ENCODE results near the gene PTPRT.

The PTPRT gene

DNA sequence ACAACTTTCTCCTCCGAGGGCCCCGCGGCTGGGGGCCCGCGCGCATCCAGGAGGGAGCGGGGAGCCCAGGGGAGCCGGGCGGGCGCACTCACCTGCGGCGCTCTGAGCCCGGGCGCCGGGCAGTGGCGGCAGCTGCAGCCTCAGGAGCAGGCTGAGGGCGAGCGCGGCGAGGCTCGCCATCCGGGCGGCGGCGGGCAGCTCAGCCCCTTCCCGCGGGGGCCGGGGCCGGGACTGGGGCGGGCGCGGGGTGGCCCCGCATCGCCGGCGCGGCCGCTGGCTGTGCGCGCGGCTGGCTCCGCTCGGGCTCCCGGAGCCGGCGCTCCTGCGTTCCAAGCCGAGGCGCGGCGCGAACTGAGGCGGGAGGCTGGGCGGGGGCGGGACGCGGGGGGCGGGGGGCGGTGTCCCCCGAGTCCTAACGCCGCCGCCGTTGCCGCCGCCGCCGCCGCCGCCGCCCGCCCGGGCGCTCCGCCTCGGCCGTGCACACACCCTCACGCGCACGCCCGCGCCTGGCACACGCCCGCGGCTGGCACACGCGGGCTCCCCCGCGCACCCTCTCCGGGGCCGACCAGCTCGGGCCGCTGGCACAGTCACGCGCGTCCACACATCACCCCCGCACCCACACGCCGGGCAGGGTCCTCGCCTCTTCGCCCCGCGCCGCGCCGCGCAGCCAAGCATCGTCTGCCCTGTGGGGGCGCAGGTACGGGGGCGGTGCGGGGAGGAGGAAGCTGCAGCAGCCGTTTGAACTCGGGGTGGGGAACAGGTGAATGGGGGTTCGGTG lies at the start of gene PTPRT:
PTPRT (minus strand) TSS at position 353 of the 778 bp plus-strand sequence; CDS start at position 180, 173 bp downstream.
- no peak within 1 kb of the TSS for H3K9ac ChIP-seq (ENCODE audit: low read depth in 1 of 2, low read length in 2 of 2)
- peaks cover 10% of the 10 kb centered on the region in 2 donors for H3K27me3 ChIP-seq (ENCODE audit: control insufficient read depth in 2 of 2, insufficient read depth in 2 of 2, low read length in 2 of 2)
- H3K9me3 ChIP-seq (ENCODE audit: control insufficient read depth in 2 of 2, low read length in 2 of 2), result no peaks in the 10 kb centered on the region
- H3K36me3 ChIP-seq (ENCODE audit: control insufficient read depth in 2 of 2, insufficient read depth in 2 of 2, low read length in 2 of 2), result no peaks in the 10 kb centered on the region
- no peak within 1 kb of the TSS for H3K27ac ChIP-seq (ENCODE audit: low read depth in 2 of 2, low read length in 2 of 2)
- H3K4me1 ChIP-seq (ENCODE audit: control insufficient read depth in 2 of 2, insufficient read depth in 2 of 2, low read length in 2 of 2), result no peaks in the 10 kb centered on the region
- H3K4me3 ChIP-seq (ENCODE audit: low read length in 2 of 2), result no peak within 1 kb of the TSS

DNA sequence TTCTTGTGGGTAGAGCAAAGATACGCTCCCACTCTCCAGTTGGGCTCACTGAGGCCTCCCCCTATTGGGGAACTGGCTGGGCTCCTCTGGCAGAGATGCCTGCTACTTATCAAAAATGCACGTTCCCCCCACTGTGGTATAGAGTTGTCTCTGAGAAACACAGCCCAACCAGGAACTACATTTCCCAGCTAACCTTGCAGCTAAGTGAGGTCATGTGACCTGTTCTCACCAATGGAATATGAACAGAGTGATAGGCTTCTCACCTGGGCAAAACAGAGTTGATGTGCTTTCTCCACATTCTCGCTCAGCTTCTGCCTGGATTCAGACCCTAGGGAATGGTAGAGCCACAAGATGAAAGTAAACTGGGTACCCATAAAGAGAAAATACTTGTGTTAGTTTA lies 49.1 kb upstream of the PTPRT start:
- Histone ChIP-seq H3K27me3 (ENCODE audit: control insufficient read depth in 2 of 2, insufficient read depth in 2 of 2, low read length in 2 of 2) (no peaks in the 10 kb centered on the region), H3K9ac (ENCODE audit: low read depth in 1 of 2, low read length in 2 of 2) (no peak overlapping the region), H3K4me3 (ENCODE audit: low read length in 2 of 2) (no peak overlapping the region), H3K36me3 (ENCODE audit: control insufficient read depth in 2 of 2, insufficient read depth in 2 of 2, low read length in 2 of 2) (no peaks in the 10 kb centered on the region), H3K9me3 (ENCODE audit: control insufficient read depth in 2 of 2, low read length in 2 of 2) (no peaks in the 10 kb centered on the region), H3K4me1 (ENCODE audit: control insufficient read depth in 2 of 2, insufficient read depth in 2 of 2, low read length in 2 of 2) (no peaks in the 10 kb centered on the region), H3K27ac (ENCODE audit: low read depth in 2 of 2, low read length in 2 of 2) (no peak overlapping the region)

DNA sequence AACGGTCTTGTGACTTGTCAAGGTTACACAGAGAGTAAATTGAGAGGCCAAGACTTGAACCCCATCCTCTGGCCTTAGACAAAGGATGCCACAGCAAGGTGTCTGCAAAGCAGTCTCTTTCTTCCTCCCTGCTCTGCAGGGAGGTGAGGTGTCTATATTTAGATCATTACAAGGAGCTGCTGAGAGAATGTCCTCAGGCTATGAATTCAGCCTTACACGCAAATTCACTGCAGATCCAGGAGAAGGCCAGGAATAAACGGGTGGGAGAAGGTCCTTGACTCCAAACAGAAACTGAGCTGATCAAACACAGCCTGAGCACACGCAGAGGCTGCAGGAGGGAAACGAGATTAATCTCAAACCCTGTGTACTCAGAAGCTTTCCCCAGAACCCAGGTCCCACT lies 48.6 kb upstream of the PTPRT start:
- Histone ChIP-seq H3K9me3 (ENCODE audit: control insufficient read depth in 2 of 2, low read length in 2 of 2) (no peaks in the 10 kb centered on the region), H3K4me3 (ENCODE audit: low read length in 2 of 2) (no peak overlapping the region), H3K27ac (ENCODE audit: low read depth in 2 of 2, low read length in 2 of 2) (no peak overlapping the region), H3K9ac (ENCODE audit: low read depth in 1 of 2, low read length in 2 of 2) (no peak overlapping the region), H3K27me3 (ENCODE audit: control insufficient read depth in 2 of 2, insufficient read depth in 2 of 2, low read length in 2 of 2) (no peaks in the 10 kb centered on the region), H3K36me3 (ENCODE audit: control insufficient read depth in 2 of 2, insufficient read depth in 2 of 2, low read length in 2 of 2) (no peaks in the 10 kb centered on the region), H3K4me1 (ENCODE audit: control insufficient read depth in 2 of 2, insufficient read depth in 2 of 2, low read length in 2 of 2) (no peaks in the 10 kb centered on the region)

DNA sequence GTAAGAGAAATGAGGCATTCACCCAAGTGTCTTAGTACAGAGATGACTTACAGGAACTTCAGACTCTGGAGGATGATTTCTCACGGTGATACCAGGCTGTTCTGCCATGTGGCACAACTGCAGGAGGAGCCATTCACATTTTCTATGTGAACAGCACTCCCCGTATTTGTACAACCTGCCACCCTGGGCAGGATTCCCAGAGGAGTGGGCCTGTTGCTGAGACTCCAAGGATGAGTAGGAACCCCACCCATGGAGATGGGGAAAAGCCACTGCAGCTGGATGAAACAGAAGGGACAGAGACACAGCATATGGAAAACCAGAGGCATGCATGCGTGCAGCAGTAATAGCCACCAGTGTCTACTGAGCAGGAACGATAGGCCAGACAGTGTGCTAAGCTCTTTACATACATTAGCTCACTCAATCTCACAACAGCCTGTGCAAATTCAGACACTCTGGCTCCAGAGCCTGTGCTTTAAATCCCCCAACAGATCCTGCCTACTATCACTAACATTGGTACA lies 48.0 kb upstream of the PTPRT start:
- Histone ChIP-seq H3K36me3 (ENCODE audit: control insufficient read depth in 2 of 2, insufficient read depth in 2 of 2, low read length in 2 of 2) (no peaks in the 10 kb centered on the region), H3K27ac (ENCODE audit: low read depth in 2 of 2, low read length in 2 of 2) (no peak overlapping the region), H3K27me3 (ENCODE audit: control insufficient read depth in 2 of 2, insufficient read depth in 2 of 2, low read length in 2 of 2) (no peaks in the 10 kb centered on the region), H3K4me1 (ENCODE audit: control insufficient read depth in 2 of 2, insufficient read depth in 2 of 2, low read length in 2 of 2) (no peaks in the 10 kb centered on the region), H3K4me3 (ENCODE audit: low read length in 2 of 2) (no peak overlapping the region), H3K9me3 (ENCODE audit: control insufficient read depth in 2 of 2, low read length in 2 of 2) (no peaks in the 10 kb centered on the region), H3K9ac (ENCODE audit: low read depth in 1 of 2, low read length in 2 of 2) (no peak overlapping the region)

DNA sequence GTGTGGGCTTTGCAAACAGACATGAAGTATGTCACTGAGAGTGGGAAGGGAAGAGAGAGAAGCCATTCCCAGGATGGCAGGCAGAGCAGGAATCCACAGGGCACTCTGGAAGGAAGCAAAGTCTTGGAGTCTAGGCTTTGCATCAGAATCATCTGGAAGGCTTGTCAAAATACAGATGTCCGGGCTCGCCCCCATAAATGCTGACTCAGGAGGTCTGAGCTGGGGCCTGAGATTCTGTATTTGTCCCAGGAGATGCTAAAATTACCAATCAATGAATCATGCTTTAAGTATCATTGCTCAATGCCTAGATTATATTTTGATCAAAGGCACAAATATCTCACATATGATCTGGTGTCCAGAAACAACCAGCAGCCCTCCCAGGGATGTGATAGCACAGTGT lies 46.3 kb upstream of the PTPRT start:
- no peaks in the 10 kb centered on the region for H3K4me1 ChIP-seq (ENCODE audit: control insufficient read depth in 2 of 2, insufficient read depth in 2 of 2, low read length in 2 of 2)
- no peak overlapping the region for H3K9ac ChIP-seq (ENCODE audit: low read depth in 1 of 2, low read length in 2 of 2)
- H3K36me3 ChIP-seq (ENCODE audit: control insufficient read depth in 2 of 2, insufficient read depth in 2 of 2, low read length in 2 of 2), result no peaks in the 10 kb centered on the region
- H3K4me3 ChIP-seq (ENCODE audit: low read length in 2 of 2), result no peak overlapping the region
- no peak overlapping the region for H3K27ac ChIP-seq (ENCODE audit: low read depth in 2 of 2, low read length in 2 of 2)
- no peaks in the 10 kb centered on the region for H3K27me3 ChIP-seq (ENCODE audit: control insufficient read depth in 2 of 2, insufficient read depth in 2 of 2, low read length in 2 of 2)
- no peaks in the 10 kb centered on the region for H3K9me3 ChIP-seq (ENCODE audit: control insufficient read depth in 2 of 2, low read length in 2 of 2)

DNA sequence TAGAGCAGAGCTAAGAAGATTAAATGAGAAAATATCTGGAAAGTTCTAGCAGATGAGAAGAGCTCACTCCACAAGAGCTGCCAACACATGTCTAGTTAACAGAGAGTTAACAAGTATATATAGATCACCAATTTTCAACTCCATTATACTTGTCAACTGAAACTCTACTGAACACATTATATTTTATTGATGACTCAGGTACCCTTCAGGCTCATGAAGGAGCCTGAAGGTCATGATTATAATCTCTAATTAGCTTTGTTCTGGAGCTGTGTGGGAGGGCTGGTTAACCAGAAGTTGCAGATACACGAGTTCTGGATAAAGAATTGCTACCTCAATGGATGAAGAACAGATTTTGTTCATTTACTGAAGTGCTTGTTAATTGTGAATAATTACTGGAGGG lies 42.1 kb upstream of the PTPRT start:
- no peak overlapping the region for H3K27ac ChIP-seq (ENCODE audit: low read depth in 2 of 2, low read length in 2 of 2)
- H3K9ac ChIP-seq (ENCODE audit: low read depth in 1 of 2, low read length in 2 of 2), result no peak overlapping the region
- no peaks in the 10 kb centered on the region for H3K36me3 ChIP-seq (ENCODE audit: control insufficient read depth in 2 of 2, insufficient read depth in 2 of 2, low read length in 2 of 2)
- no peaks in the 10 kb centered on the region for H3K4me1 ChIP-seq (ENCODE audit: control insufficient read depth in 2 of 2, insufficient read depth in 2 of 2, low read length in 2 of 2)
- H3K4me3 ChIP-seq (ENCODE audit: low read length in 2 of 2), result no peak overlapping the region
- no peaks in the 10 kb centered on the region for H3K9me3 ChIP-seq (ENCODE audit: control insufficient read depth in 2 of 2, low read length in 2 of 2)
- H3K27me3 ChIP-seq (ENCODE audit: control insufficient read depth in 2 of 2, insufficient read depth in 2 of 2, low read length in 2 of 2), result no peaks in the 10 kb centered on the region

DNA sequence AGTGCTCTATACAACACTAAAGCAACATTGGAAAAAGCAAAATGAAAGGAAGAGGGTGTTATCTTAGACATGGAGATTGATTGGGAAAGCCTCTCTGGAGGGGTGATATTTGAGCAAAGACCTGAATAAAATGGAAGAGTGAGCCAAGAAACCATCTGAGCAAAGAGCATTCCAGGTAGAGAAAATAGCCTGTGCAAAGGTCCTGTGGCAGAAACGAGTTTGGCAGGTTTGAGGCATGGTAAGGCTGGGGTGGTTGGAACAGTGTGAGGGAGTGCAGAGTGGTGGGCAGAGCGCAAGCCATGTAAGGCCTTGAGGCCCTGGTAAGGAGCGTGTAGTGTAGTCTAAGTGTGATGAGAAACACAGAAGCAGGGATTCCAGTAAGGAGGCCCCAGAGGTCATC lies 40.0 kb upstream of the PTPRT start:
- no peaks in the 10 kb centered on the region for H3K27me3 ChIP-seq (ENCODE audit: control insufficient read depth in 2 of 2, insufficient read depth in 2 of 2, low read length in 2 of 2)
- no peaks in the 10 kb centered on the region for H3K36me3 ChIP-seq (ENCODE audit: control insufficient read depth in 2 of 2, insufficient read depth in 2 of 2, low read length in 2 of 2)
- no peak overlapping the region for H3K9ac ChIP-seq (ENCODE audit: low read depth in 1 of 2, low read length in 2 of 2)
- H3K4me1 ChIP-seq (ENCODE audit: control insufficient read depth in 2 of 2, insufficient read depth in 2 of 2, low read length in 2 of 2), result no peaks in the 10 kb centered on the region
- H3K27ac ChIP-seq (ENCODE audit: low read depth in 2 of 2, low read length in 2 of 2), result no peak overlapping the region
- H3K9me3 ChIP-seq (ENCODE audit: control insufficient read depth in 2 of 2, low read length in 2 of 2), result no peaks in the 10 kb centered on the region
- no peak overlapping the region for H3K4me3 ChIP-seq (ENCODE audit: low read length in 2 of 2)

DNA sequence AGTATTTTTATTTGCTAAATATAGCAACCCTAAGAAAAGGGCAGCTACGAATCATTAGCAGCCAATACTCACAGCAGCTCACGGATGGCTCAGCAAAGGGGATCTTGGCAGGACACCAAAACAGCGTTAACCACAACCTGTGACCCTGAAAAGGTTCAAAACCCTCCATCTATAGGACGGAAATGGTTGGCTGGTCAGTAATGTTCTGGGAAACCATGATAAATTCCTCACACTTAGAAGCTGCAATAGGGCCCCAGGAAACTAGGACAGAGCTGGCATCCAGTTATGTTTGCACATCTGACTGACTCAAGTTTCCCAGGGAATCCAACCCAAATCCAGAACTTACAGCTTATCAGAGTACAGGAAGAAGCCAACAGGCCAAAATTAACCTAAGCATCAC lies 30.9 kb upstream of the PTPRT start:
- H3K27me3 ChIP-seq (ENCODE audit: control insufficient read depth in 2 of 2, insufficient read depth in 2 of 2, low read length in 2 of 2), result peaks cover 2 to 3% of the 10 kb centered on the region in 2 donors
- no peak overlapping the region for H3K27ac ChIP-seq (ENCODE audit: low read depth in 2 of 2, low read length in 2 of 2)
- no peak overlapping the region for H3K4me3 ChIP-seq (ENCODE audit: low read length in 2 of 2)
- no peaks in the 10 kb centered on the region for H3K9me3 ChIP-seq (ENCODE audit: control insufficient read depth in 2 of 2, low read length in 2 of 2)
- H3K36me3 ChIP-seq (ENCODE audit: control insufficient read depth in 2 of 2, insufficient read depth in 2 of 2, low read length in 2 of 2), result no peaks in the 10 kb centered on the region
- H3K4me1 ChIP-seq (ENCODE audit: control insufficient read depth in 2 of 2, insufficient read depth in 2 of 2, low read length in 2 of 2), result no peaks in the 10 kb centered on the region
- no peak overlapping the region for H3K9ac ChIP-seq (ENCODE audit: low read depth in 1 of 2, low read length in 2 of 2)

DNA sequence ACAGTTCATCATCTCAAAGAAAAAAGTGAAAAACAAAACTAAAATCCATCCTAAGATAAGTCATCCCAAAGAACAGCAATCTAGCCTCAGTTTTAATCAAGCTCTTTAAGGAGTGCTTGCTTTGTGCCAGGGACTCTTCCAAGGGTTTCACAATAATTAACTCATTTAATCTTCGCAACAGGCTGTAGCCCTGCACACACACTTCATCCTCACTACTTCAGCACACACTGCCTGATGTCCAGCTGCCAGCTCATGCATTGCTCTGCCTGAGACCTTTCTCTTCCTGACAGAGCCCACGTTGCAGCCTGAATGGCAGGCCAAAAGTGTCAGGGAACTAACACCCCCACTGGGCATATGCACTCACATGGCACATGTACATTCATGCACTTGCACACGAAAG lies 21.2 kb upstream of the PTPRT start:
- Histone ChIP-seq H3K36me3 (ENCODE audit: control insufficient read depth in 2 of 2, insufficient read depth in 2 of 2, low read length in 2 of 2) (no peaks in the 10 kb centered on the region), H3K4me3 (ENCODE audit: low read length in 2 of 2) (no peak overlapping the region), H3K27ac (ENCODE audit: low read depth in 2 of 2, low read length in 2 of 2) (no peak overlapping the region), H3K4me1 (ENCODE audit: control insufficient read depth in 2 of 2, insufficient read depth in 2 of 2, low read length in 2 of 2) (no peaks in the 10 kb centered on the region), H3K9me3 (ENCODE audit: control insufficient read depth in 2 of 2, low read length in 2 of 2) (no peaks in the 10 kb centered on the region), H3K9ac (ENCODE audit: low read depth in 1 of 2, low read length in 2 of 2) (no peak overlapping the region), H3K27me3 (ENCODE audit: control insufficient read depth in 2 of 2, insufficient read depth in 2 of 2, low read length in 2 of 2) (peaks cover 0 to 1% of the 10 kb centered on the region in 2 donors)

DNA sequence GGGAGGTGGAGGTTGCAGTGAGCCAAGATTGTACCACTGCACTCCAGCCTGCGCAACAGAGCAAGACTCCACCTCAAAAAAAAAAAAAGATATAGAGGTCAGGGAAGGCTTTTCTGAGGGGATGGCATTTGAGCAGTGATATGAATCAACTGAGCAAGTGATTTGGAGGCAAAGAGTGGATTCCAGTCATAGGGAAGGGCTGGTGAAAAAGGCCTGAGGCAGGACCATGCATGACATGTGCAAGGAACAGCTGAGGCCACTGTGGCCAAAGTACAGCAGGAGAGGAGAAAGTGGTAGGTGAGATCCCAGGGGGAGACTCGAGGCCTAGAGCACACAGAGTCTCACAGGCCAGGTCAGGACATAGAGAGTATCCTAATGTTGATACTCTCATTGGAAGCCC lies 20.1 kb upstream of the PTPRT start:
- H3K9me3 ChIP-seq (ENCODE audit: control insufficient read depth in 2 of 2, low read length in 2 of 2), result no peaks in the 10 kb centered on the region
- H3K4me1 ChIP-seq (ENCODE audit: control insufficient read depth in 2 of 2, insufficient read depth in 2 of 2, low read length in 2 of 2), result no peaks in the 10 kb centered on the region
- no peak overlapping the region for H3K27ac ChIP-seq (ENCODE audit: low read depth in 2 of 2, low read length in 2 of 2)
- H3K27me3 ChIP-seq (ENCODE audit: control insufficient read depth in 2 of 2, insufficient read depth in 2 of 2, low read length in 2 of 2), result no peaks in the 10 kb centered on the region
- H3K4me3 ChIP-seq (ENCODE audit: low read length in 2 of 2), result no peak overlapping the region
- H3K36me3 ChIP-seq (ENCODE audit: control insufficient read depth in 2 of 2, insufficient read depth in 2 of 2, low read length in 2 of 2), result no peaks in the 10 kb centered on the region
- no peak overlapping the region for H3K9ac ChIP-seq (ENCODE audit: low read depth in 1 of 2, low read length in 2 of 2)
